ENCODE results near the gene PDGFB.

Gene PDGFB

GRCh38 chr22:39194098-39194497, 50.7 kb downstream of the PDGFB start:
- DNase-seq: no peak

- DNase-seq: no peak
Measured at GRCh38 chr22:39188809-39189208, 56.0 kb downstream of the PDGFB start.

- peak; percentile 29 for DNase-seq
Measured at GRCh38 chr22:39185601-39186012, 59.2 kb downstream of the PDGFB start.

DNA sequence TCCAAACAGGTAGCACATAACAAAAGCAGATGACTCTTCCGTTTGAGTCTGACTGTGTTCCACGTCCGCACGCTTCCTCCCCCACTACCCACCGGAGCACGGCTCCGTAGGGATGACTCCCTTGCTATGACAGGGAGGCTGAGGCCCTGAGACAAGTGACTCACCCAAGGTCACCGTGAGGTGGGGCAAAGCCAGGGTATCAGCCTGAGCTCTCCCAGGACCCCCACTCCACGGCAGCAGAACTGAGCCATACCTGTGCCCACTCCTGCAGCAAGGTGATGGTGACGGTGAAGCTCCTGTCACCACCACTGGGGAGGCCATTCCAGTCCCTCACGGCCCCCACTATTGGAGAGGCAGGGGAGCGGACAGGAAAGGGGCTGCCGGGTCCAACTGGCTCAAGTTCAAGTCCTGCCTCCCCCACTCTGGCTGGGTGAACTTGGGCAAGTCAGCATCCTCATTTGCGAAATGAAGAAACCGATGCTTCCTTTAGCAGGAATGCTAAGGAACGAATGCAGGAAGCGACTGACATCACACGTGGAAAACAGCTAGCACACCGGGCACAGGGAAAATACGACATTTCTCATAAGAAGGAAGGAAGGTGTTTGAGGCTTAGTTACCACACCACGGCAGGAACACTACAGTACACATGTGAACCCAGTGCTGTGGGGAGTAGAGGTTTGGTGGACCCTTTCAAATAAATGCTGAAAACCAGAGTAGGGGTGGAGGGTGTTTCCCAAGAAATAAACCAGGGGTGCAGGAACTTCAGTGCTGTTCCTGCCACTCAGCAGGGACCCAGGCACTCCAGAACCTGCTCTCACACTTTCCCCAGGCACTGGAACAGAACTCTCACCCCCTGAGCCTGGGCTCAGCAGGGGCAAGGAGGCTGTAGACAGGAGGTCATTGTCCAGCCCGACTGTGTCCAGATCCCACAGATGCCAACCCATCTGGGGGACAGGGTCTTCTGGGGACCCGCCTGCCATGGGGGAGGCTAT, 59.9 kb downstream of the PDGFB start:
- peak; percentile 5 for DNase-seq

DNA sequence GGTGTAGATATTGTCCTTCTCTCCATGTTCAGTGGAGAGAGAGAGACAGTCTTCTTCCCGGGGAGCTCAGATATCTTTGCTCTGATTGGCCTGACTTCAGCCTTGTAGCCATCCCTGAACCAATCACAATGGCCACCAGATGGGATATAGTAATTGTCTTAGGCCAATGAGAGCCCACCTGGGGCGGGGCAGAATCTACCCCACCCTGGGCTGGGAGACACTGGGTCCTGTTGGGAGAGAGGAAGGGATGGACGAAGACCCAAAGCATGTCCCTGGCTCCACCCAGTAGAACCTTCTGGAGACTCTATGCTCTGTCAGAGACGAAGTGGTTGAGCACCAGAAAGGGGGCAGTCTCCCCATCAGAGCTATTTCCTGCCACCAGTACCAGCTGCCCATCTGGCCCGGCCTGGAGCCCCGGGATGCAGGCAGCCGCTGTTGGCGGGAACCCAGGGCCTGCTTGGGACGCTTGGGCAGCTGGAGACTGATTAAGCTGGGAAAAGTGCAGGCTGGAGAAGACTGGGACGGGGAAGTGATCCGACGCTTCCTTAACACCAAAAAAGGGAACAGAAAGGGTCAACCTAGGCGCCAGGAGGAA, 60.7 kb downstream of the PDGFB start:
- peak; percentile 17 for DNase-seq

- DNase-seq: peak; percentile 3
Measured at GRCh38 chr22:39182478-39183030, 62.2 kb downstream of the PDGFB start.

DNA sequence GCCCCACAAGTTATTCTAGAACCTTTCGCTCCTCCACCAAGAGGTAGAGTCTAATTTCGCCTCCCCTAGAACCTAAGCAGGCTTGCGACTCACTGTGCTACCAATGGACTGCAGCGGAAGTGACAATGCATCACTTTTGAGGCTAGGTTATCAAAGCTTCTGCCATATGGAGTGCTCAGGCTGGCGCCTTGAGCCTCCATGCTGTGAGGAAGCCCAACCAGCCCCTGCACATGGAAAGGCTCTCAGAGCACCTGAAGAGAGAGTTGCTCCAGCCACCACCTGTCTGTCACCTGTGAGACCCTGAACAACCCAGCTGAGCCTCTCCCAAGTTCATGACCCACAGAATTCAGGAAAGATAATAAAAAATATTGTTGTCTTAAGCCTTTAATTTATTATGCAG, 63.0 kb downstream of the PDGFB start:
- DNase-seq: peak; percentile 6

- DNase-seq: peak; percentile 7
Measured at GRCh38 chr22:39181356-39181755, 63.4 kb downstream of the PDGFB start.

DNA sequence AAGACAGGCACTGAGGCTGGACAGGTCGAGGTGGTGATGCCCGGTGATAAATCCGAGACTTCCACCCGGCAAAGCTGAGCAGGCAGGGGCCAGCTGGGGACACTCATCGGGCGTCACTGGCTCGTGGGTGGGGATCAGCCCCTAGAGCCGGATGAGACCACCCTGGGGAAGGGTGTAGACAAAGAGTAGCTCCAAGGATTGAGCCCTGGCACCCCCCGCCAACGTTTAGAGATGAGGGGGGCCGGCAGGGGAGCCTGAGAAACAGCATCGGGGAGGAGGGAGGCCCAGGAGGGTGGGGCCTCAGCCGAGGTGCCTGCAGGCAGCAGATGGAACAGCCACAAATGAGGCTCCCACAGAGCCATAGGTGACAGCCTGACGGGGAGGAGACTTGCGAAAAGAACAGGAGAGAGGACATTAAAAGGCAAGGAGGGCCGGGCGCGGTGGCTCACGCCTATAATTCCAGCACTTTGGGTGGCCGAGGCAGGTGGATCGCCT, 64.9 kb downstream of the PDGFB start:
- DNase-seq: peak; percentile 11

DNA sequence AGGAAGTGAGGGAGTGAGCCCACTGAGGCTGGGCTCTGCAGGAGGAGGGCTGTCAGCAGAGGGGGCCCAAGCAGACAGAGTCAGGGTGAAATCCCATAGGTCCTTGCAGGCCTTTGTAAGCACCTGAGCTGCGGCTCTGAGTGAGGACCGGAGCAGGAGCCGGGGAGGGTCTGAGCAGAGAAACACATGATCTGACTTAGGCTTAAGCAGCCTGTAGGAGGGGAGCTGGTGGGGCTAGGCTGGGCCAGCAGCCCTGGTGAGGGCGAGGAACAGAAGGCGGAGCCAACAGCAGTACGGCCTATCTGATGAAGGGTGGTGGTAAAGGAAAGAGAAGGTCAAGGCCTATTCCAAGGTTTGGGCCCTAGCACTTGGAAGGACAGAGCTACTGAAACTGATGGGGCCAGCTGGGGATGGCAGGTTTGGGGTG, 65.4 kb downstream of the PDGFB start:
- DNase-seq: peak; percentile 25

DNA sequence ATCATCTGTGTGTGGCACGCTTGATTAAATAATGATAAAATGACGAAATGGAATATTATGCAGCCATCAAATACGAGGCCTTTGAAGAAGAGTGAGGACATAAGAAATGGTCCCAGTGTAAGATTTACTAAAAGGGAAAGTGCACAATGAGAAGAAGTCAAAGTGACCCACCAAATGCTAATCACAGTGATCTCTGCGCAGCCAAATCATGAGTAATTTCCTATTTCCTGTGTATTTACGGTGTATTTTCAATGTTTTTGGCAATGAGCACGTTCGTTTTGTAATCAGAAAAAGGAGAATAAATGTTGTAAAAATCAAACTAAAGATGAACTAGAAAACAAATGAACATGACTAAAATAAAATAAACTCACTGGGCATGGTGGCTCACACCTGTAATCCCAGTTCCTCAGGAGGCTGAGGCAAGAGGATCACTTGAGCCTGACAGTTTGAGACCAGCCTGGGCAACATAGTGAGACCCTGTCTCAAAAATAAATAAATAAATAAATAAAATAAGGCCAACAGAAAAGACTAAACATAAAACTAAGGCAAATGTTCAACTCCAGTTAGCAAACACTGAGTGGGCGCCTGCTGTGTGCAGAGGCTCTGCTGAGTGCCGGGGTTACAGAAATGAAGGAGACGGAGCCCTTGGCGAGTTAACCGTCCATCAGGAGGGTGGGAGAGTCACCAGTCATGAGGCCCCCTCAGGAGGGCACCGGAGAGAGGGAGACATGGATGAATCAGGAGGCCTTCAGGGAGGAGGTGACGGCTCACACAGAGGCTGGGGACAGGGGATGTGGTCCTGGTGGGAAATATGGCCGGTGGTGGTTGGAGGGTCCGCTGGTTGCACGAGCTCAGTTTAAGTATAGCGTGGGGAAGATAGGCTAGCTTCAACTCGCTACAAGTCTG, 66.3 kb downstream of the PDGFB start:
- peak; percentile 16 for DNase-seq

GRCh38 chr22:39177791-39178190, 67.0 kb downstream of the PDGFB start:
- DNase-seq: peak; percentile 27

GRCh38 chr22:39177456-39177775, 67.4 kb downstream of the PDGFB start:
- DNase-seq: no peak

- no peak for DNase-seq
Measured at GRCh38 chr22:39176714-39177455, 67.9 kb downstream of the PDGFB start.

DNA sequence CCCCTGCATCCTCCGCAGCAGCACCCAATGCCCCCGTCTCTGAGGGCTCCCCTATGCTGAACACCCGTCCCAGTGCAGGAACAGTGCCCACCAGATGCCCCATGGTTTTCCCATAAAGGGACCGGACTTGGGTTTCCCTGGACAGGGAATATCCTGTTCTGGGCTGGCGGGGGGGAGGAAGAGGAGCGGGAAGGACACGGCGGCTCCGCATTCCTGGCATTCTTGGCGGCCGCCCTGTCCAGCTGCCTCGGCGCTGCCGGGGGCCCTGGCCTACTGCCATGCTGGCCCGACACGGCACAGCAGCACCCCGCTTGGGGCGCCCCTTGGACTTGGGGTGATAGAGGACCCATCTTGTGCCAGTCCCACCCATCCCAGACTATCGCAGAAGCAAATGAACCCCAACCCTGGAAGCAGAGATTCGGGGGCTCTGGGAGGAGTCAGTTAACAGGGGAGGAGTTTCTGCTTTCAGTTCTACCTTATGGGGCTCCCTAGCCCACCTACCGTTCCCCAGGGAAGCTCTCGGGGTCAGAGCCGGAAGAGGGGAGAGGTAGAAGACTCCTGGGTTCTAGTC, 68.6 kb downstream of the PDGFB start:
- DNase-seq: no peak

DNA sequence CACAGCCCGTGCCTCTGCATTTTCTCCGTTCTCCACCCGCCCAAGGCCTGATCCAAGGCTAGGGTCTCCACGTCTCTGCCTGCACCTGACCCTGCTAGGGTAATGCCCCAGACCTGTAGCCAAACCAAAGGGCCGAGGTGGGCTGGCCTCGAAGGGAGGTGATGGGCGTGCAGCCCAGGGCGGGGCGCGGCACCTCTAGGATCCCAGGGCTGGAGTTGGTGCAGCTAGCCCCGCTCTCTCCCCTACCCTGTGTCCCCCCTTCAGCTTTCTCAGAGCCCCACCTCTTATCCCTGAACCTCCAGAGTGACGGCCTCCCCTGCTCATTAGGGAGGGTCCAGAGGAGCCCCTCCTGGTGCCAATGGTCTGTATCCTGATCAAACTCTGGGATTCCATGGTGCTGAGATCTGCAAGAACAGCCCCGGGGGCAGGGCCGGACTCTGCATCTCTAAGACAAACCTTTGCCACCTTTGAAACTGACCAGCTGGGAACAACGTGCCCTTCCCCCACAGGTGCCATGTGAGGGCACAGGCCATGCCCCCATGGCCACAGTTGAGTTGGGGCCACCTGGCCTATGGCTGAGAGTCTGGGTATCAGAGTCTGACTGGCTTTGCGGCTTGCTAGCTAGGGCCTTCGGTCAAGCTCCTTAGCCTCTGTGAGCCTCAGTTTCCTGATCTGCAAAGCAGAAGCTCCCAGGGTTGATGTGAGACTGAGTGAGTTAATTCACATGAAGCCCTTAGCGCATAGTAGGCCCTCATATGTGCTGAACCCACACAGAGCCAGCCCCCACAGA, 69.2 kb downstream of the PDGFB start:
- DNase-seq: no peak

GRCh38 chr22:39174498-39175352, 70.1 kb downstream of the PDGFB start:
- DNase-seq: no peak

- peak; percentile 34 for DNase-seq
Measured at GRCh38 chr22:39173787-39174497, 70.8 kb downstream of the PDGFB start.
